Measurements from ENCODE around the gene FBXO38.

- TF ChIP-seq CTCF (IDR thresholded peaks at IDR 0.05) (no peak), ZFX (IDR thresholded peaks at IDR 0.05; ENCODE audit: borderline replicate concordance) (no peak)
These were observed 102.7 kb downstream of the FBXO38 start for GRCh38 chr5:148486456-148486855.

Data from 22Rv1 (cell line).